Stimulated activated CD4-positive, alpha-beta T cell treated with anti-CD3 and anti-CD28 coated beads, Interleukin-15, amount 100 ng/mL, for 48 hours (primary cell): ENCODE results near the gene NYAP1.
"Not testable (repeated sequence)": the region's sequence is repeated elsewhere in the genome, so short reads cannot be mapped to it uniquely, and the experiment has no call there.

Experiments
- DNase-seq, 2 donors: peaks; one replicate each; pipeline ENCODE4 v3.0.0-alpha.2; 2020; ENCODE audit warnings: low read depth in 2 of 2

Gene NYAP1

DNA sequence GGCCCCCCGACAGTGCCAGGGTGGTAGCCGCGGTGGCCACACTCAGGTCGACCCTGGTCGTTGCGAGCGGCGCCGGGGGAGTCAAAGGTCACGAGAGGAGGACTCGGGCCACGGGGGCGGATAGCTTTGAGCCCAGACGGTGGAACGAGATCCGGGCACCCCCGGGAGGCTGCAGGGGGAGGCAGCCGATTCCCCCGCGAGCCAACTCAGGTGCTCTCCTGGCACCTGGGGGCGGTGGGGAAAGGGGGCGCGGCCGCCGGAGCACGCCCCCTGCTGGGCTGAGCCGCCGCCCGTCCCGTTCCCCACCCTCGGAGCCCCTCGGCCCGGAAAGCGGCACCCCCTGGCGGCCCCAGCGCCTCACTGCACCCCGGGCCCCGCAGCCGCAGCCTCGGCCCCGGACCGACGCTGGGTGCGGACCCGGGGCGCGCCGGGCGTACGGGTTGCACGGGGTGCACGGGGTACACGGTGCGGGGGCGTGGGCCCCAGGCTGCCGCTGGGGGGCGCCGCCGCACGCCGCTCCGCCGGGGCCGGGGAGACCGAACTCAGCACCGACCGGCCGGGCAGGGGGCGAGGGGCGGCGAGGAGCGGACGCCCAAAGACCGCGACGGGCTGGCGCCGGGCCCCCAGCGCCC is 521 bp upstream of the NYAP1 start:
- peak; percentile 57 to 76 for DNase-seq

DNA sequence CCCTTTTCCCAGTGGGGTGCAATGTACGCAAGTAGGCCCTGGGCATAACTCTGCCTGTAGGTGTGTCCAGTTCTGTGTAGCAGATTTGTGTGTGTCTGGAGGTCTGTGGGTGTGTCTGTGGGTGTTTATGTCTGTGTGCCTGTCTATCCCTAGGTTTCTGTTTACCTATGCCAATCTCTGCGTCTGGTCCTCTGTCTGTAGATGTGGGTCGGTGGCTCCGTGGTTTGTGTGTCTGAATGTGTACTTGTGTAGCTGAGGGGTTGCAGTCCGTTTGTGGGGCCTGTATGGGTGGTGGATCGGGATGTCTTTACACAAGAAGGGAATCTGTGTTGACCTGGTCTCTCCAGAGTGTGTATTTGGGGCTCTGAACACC is 932 bp downstream of the NYAP1 start:
- no peak for DNase-seq

DNA sequence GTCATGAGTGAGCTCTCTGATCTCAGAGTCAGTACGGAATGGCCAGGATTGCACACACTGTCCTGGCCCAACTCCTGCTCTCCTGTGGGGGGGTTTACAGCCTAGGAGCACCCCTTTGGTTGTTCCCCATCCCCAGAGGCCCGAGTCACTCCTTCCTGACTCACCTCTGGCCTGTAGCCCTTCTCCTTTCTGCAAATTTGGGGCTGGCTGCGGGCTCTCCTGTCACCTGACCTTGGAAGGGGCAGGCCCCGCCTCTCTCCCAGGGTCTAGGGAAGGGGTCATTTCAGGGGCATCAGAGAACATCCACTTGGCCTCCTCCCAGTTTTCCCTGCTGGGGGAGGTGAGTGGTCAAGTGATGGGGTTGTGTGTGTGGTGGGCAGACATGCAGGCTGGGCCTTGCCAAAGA is 1.7 kb downstream of the NYAP1 start:
- DNase-seq: no peak

DNA sequence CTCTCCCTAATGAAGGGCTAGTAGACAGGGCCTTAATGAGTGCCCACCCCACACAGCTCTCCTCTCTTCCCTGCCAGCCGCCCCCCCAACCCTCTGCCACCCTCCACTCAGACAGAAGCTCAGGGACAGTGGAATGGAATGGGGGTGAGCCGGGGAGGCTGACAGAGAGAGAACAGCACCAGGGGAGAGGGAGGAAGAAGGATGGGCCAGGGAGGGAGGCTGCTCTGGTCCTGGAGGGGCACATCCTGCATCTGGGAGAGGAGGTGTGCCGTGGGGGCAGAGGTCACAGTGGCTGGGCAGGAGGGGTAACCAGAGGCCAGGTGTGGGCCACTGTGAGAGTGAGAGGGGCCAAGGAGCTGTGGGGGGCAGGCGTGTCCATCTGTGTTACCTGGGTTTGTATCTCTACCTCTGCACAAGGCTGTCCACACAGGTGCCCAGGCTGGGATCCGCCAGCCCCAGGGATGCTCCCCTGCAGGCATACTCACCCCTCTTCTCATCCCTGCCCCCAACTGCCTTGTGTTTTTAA is 2.4 kb downstream of the NYAP1 start:
- no peak for DNase-seq

DNA sequence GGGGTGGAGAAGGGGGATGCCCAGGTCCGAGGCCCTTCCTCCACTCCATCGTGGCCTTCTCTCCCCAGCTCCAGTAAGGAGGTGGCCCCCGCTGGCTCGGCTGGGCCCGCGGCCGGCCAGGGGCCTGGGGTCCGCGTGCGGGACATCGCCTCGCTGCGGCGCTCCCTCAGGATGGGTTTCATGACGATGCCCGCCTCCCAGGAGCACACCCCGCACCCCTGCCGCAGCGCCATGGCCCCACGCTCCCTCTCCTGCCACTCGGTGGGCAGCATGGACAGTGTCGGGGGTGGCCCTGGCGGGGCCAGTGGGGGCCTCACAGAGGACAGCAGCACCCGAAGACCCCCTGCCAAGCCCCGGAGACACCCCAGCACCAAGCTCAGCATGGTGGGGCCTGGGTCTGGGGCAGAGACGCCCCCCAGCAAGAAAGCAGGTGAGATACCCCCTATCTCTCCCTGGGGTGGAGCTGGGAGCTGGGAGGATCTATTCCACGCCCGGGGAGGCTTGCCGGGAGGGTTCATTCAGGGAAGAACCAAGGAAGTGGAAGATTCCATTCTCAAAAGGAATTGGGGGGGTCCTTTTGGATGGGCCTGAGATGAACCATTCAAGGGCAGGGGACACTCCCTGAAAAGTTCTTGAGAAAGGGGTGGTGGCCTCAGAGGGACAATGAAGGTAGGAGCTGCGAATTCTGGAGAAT is 3.2 kb downstream of the NYAP1 start:
- no peak for DNase-seq

DNA sequence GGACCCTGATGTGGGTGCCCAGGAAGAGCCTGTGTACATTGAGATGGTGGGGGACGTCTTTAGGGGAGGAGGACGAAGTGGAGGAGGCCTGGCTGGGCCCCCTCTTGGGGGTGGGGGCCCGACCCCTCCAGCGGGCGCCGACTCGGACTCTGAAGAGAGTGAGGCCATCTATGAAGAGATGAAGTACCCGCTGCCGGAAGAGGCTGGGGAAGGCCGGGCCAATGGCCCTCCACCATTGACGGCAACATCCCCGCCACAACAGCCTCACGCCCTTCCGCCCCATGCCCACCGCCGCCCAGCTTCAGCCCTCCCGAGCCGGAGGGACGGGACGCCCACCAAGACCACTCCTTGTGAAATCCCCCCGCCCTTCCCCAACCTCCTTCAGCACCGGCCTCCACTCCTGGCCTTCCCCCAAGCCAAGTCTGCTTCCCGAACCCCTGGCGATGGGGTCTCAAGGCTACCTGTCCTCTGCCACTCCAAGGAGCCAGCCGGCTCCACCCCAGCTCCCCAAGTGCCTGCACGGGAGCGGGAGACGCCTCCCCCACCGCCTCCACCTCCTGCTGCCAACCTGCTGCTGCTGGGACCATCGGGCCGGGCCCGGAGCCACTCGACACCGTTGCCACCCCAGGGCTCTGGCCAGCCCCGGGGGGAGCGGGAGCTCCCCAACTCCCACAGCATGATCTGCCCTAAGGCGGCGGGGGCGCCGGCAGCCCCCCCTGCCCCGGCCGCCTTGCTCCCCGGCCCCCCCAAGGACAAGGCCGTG is 4.8 kb downstream of the NYAP1 start:
- DNase-seq: no peak

DNA sequence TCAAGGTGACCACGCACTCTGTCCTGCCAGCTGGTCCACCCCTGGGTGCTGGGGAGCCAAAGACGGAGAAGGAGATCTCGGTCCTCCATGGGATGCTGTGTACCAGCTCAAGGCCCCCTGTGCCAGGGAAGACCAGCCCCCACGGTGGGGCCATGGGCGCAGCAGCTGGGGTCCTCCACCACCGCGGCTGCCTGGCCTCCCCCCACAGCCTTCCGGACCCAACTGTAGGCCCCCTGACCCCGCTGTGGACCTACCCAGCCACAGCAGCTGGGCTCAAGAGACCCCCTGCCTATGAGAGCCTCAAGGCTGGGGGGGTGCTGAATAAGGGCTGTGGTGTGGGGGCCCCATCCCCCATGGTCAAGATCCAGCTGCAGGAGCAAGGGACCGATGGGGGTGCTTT is 5.4 kb downstream of the NYAP1 start:
- no peak for DNase-seq

DNA sequence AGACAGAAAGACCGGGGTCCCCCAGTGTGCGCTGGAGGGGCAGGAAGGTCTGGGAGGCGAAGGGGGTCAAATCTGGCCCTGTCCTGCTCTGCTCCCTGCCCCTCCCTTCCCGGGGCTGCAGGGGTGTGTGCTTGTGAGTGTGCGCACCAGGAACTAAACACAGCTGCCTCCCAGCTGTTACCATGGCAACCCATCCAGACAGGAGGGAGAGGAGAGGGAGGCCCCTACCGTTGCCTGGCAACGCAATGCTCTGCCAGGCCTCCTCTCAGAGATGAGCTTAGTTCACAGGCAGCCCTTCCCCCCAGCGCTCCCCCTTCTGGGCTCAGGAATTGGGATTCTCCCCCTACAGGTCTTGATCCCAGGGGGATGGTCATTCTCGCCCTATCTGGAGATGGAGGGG is 6.1 kb downstream of the NYAP1 start:
- DNase-seq: peak in 1 of 2 donors; percentile 11

DNA sequence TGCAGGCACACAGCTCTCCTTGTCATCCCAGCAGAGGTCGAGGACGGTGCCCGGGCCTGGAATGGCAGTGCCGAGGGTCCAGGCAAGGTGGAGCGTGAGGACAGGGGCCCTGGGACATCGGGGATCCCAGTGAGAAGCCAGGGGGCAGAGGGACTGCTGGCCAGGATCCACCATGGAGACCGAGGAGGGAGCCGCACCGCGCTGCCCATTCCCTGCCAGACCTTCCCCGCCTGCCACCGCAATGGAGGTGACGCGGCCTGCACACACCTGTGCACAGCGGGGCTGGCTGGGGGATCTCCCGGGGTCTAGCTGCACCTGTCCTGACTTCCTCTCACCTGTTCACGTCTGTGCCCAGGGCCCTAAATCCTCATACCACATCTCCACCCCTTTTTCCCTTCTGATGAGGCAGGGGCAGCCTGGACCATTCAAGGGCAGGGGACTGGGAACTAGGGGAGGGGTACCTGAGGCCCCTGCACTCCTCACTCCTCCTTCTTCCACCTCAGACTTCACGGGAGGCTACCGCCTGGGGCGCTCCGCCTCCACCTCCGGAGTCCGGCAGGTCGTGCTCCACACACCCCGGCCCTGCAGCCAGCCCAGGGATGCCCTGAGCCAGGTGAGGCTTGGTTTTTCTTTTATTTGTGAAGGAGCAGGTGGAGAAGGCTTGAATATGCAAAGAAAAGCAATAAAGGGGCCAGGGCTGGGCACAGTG is 6.9 kb downstream of the NYAP1 start:
- no peak for DNase-seq

DNA sequence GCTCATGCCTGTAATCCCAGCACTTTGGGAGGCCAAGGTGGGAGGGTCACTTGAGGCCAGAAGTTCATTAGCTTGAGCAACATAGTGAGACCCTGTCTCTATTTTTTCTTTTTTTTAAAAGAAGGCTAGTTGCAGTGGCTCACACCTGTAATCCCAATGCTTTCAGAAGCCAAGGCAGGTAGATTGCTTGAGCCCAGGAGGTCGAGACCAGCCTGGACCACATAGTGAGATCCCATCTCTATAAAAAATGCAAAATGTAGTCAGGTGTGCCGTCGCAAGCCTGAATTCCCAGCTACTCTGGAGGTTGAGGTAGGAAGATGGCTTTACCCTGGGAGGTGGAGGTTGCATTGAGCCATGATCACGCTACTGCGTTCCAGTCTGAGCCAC is 7.5 kb downstream of the NYAP1 start:
- no peak for DNase-seq

DNA sequence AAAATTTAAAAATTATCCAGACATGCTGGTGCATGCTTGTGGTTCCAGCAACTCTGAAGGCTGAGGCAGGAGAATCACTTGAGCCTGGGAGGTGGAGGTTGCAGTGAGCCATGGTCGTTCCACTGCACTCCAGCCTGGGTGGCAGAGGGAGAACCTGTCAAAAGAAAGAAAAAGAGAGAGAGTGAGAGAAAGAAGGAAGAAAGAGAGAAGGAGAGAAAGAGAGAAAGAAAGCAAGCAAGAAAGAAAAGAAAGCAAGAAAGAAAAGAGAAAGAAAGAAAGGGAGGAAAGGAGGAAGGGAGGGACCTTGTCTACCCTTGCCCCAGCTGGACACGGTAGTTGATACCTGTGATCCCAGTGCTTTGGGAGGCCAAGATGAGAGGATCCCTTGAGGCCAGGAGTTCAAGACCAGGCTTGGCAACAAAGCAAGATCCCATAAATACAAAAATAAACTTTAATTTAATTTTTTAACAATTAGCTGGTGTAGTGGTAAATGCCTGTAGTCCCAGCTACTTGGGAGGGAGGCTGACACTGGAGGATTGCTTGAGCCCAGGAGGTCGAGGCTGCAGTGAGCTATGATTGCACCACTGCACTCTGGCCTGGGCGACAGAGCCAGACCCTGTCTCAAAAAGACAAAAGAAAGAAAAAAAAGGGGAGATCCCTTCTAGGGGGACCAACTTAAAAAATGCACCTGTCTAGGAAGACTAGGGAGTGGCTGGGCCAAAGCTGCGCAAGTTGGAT is 9.2 kb downstream of the NYAP1 start:
- DNase-seq: no peak

DNA sequence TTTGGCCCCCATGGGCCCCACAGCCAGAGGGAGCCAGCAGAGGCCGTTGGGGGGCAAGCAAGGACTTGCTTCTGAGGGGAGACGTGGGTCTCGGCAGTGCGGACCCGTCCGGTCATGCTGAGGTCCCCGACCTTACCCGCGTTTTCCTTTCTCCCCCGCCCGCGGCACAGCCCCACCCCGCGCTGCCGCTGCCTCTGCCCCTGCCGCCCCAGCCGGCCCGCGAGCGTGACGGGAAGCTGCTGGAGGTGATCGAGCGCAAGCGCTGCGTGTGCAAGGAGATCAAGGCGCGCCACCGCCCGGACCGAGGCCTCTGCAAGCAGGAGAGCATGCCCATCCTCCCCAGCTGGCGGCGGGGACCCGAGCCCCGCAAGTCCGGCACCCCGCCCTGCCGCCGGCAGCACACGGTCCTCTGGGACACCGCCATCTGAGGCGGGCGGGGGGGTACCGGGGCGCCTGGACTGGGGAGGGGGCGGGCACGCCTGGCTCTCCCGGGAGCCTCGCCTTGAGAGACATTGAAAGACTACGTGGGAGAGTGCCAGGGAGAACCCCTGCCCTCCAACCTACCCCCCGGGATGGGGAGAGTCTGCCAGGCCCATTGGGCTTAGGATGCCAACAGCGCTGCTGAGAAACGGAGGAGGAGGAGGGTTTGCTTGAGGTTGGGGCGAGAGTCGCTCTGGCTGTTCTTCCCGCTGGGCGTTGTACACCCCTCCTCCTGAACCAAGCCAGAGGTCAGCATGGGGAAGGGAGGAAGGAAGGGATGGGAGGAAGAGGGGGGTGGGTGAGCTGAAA is 9.9 kb downstream of the NYAP1 start:
- DNase-seq: peak; percentile 45 to 50

DNA sequence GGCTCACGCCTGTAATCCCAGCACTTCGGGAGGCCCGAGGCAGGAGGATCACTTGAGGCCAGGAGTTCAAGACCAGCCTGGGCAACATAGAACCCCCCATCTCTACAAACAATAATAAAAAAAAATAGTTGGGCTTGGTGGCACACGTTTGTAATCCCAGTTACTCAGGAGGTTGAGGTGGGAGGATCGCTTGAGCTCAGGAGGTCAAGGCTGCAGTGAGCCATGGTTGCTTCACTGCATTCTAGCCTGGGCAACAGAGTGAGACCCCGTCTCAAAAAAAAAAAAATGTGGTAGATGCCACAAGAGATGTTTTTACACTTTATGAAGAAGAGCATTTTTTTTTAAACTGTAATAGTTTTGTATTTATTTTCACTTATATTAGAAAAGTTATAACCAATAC is 12.8 kb downstream of the NYAP1 start:
- DNase-seq: no peak

DNA sequence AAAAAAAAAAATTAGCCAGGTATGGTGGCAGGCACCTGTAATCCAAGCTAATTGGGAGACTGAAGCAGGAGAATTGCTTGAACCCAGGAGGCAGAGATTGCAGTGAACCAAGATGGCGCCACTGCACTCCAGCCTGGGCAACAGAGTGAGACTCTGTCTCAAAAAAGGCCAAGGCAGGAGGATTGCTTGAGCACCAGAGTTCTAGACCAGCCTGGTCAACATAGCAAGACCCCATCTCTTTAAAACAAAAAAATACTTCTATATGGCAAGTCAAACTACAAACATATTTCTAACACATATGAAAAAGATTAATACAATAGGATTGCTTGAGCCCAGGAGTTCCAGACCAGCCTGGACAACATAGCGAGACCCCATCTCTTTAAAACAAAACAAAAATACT is 17.0 kb downstream of the NYAP1 start:
- not testable (repeated sequence) for DNase-seq

DNA sequence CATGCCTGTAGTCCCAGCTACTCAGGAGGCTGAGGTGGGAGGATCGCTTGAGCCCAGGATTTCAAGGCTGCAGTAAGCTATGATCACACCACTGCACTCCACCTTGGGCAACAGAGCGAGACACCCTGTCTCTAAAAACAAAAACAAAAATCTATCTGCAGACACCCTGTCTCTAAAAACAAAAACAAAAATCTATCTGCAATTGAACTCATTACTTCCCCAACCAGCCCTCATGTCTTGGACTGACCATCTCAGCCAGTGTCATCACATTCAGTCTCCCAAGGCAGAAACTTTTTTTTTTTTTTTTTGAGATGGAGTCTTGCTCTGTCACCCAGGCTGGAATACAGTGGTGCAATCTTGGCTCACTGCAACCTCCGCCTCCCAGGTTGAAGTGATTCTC is 20.3 kb downstream of the NYAP1 start:
- not testable (repeated sequence) for DNase-seq

DNA sequence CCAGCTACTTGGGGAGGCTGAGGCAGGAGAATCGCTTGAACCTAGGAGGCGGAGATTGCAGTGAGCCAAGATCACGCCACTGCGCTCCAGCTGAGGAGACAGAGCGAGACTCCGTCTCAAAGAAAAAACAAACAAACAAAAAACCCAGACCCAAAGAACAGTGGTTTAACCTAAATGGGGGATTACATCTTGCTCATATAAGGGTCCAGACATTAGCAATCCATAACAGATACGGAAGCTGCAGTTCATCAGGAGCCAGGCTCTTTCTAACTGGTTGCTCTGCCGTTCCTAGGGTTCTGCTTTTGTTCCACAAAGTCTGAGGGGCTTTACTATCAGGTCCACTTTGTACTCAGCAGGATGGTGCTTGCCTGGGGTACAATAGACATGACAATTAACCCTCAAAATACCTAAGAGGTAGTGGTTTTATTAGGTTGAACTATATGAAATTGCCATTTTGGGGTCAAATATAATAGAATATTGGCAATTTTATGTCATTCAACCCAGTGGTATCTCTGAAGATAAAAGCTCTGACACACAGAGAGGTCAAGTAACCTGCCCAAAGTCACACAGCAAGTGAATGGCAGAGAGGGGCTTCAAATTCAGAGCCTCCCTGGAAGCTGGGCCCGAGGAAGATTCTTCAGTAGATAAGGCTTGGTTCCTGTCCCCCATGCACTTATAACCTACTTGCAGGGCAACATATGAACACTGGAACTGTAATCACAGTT is 21.3 kb downstream of the NYAP1 start:
- no peak for DNase-seq

DNA sequence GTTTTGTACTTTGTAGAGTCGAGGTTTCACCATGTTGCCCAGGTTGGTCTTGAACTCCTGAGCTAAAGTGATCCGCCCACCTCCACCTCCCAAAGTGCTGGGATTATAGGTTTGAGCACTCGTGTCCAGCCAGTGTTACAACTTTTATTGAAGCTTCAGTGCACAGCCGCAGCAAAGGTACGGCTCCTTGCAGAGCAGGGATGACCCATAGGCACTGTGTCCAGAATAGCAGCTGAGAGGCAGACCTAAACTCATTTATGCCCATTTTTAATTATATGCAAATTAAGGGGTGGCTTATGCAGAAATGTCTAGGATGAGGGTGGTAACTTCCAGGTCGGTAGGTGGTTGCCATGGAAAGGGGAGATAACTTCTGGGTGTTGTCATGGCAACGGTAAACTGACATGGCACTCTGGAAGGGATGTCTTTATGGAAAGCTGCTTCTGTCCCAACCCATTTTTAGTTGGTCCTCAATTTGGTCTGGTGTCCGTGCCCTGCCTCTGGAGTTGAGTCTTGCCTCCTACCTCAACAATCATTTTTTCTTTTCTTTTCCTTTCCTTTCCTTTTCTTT is 22.7 kb downstream of the NYAP1 start:
- no peak for DNase-seq

DNA sequence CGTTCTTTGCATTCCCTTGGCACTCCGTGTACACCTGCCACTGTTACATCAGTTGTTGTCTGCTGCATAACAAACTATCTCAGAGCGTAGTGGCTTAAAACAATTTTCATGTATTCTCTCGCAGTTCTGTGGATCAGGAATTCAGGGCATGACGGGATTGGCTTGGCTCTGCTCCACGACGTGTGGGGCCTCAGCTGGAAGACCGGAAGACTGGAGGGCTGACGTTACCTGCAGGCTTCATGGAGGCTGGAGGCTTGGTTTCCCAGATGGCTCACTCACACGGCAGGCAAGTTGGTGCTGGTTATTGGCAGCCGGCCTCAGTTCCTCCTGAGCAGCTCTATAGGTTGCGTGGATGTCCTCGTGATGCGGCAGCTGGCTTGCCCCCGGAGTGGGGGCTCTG is 25.5 kb downstream of the NYAP1 start:
- DNase-seq: no peak

DNA sequence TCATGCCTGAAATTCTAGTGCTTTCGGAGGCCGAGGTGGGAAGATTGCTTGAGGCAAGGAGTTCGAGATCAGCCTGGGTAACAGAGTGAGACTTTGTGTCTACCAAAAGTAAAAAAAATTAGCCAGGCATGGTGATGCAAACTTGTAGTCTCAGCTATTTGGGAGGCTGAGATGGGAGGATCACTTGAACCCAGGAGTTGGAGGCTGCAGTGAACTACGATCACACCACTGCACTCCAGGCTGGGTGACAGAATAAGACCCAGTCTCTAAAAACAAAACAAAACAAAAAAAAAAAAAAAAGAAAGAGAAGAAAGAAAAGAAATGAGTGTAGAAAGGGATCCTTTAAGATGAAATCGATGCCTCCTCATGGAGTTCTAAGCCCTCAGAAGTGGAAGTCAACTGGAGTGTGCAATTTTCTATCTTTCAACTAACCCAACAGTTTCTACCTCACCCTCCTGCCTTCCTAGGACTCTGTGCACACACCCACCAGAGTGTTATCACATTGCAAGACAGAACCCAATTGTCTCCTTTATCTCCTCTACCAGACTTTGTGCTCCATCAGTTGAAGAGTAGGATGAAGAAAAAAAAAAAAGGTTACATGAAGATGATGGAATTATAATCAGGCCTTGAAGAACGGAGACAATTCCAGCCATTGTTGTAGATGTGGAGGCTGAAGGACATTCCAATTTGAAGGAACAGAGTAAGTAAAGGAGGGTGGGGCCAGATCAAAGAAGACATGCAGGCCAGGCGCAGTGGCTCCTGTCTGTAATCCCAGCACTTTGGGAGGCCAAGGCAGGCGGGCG is 26.9 kb downstream of the NYAP1 start:
- no peak for DNase-seq
